Endothelial cell (in vitro differentiated cells): ENCODE measurements around the gene RIC8B. TPM values are rescaled to one million over a fixed set of nuclear protein-coding genes. Genes with fewer than 3 reads are reported as not detected.

Experiments used
- DNase-seq: peaks from one replicate; pipeline ENCODE4 v3.0.0; 2021; ENCODE audit warnings: low spot score
- H3K27ac Mint-ChIP-seq: one replicate; pipeline ENCODE4 v1.8.0; 2021; ENCODE audit warnings: mixed read lengths, inconsistent platforms; ENCODE audit not compliant: unreplicated experiment
- H3K27me3 Mint-ChIP-seq: one replicate; pipeline ENCODE4 v1.8.0; 2021; ENCODE audit warnings: mild to moderate bottlenecking, moderate library complexity, mixed read lengths, inconsistent platforms; ENCODE audit not compliant: unreplicated experiment
- H3K36me3 Mint-ChIP-seq: one replicate; pipeline ENCODE4 v1.8.0; 2021; ENCODE audit warnings: mild to moderate bottlenecking, low read depth, mixed read lengths, inconsistent platforms; ENCODE audit not compliant: unreplicated experiment
- H3K4me1 Mint-ChIP-seq: one replicate; pipeline ENCODE4 v1.8.0; 2021; ENCODE audit warnings: mild to moderate bottlenecking, mixed read lengths, inconsistent platforms; ENCODE audit not compliant: unreplicated experiment
- H3K4me3 Mint-ChIP-seq: one replicate; pipeline ENCODE4 v1.8.0; 2021; ENCODE audit warnings: mild to moderate bottlenecking, mixed read lengths, inconsistent platforms; ENCODE audit not compliant: unreplicated experiment
- H3K9me3 Mint-ChIP-seq: one replicate; pipeline ENCODE4 v1.8.0; 2021; ENCODE audit warnings: mixed read lengths, inconsistent platforms; ENCODE audit not compliant: unreplicated experiment
- CTCF ChIP-seq: fragments of 200-600 bp; sonication (generic); IDR thresholded peaks from one replicate; pipeline ENCODE4 v1.5.0; 2021; ENCODE audit warnings: antibody characterized with exemption; ENCODE audit not compliant: unreplicated experiment
- total RNA-seq: library from RNA; stranded (reverse); fragmentation: NEBNext Ultra II Directional; extraction: Animal tissue kit (Norgen Biotek cat#: 25700); gene quantifications from one replicate; pipeline ENCODE4 v1.2.1, GENCODE V29; 2021; ENCODE audit not compliant: unreplicated experiment

The RIC8B gene
- total RNA-seq, 1 donor from 2014 or later: 14.0 TPM

GRCh38 chr12:106759526-106760183, 14.8 kb upstream of the RIC8B start:
- H3K36me3 Mint-ChIP-seq: no peaks in the 10 kb centered on the region
- no peak for DNase-seq
- H3K4me1 Mint-ChIP-seq: peaks cover 6% of the 10 kb centered on the region
- H3K27ac Mint-ChIP-seq: no peak overlapping the region
- no peaks in the 10 kb centered on the region for H3K27me3 Mint-ChIP-seq
- TF ChIP-seq CTCF: no peak
- no peak overlapping the region for H3K4me3 Mint-ChIP-seq
- no peaks in the 10 kb centered on the region for H3K9me3 Mint-ChIP-seq

- H3K4me3 Mint-ChIP-seq: no peak overlapping the region
- no peaks in the 10 kb centered on the region for H3K27me3 Mint-ChIP-seq
- DNase-seq: no peak
- H3K27ac Mint-ChIP-seq: no peak overlapping the region
- H3K4me1 Mint-ChIP-seq: peaks cover 6% of the 10 kb centered on the region
- no peaks in the 10 kb centered on the region for H3K36me3 Mint-ChIP-seq
- no peaks in the 10 kb centered on the region for H3K9me3 Mint-ChIP-seq
- TF ChIP-seq CTCF: no peak
These were observed 14.3 kb upstream of the RIC8B start for GRCh38 chr12:106760184-106760531.

- no peak for DNase-seq
- no peak for TF ChIP-seq CTCF
- Mint-ChIP-seq H3K9me3 (no peaks in the 10 kb centered on the region), H3K36me3 (no peaks in the 10 kb centered on the region), H3K27me3 (no peaks in the 10 kb centered on the region), H3K4me1 (peaks cover 6% of the 10 kb centered on the region), H3K27ac (no peak overlapping the region), H3K4me3 (no peak overlapping the region)
These were observed 10.3 kb upstream of the RIC8B start for GRCh38 chr12:106764220-106764619.

DNA sequence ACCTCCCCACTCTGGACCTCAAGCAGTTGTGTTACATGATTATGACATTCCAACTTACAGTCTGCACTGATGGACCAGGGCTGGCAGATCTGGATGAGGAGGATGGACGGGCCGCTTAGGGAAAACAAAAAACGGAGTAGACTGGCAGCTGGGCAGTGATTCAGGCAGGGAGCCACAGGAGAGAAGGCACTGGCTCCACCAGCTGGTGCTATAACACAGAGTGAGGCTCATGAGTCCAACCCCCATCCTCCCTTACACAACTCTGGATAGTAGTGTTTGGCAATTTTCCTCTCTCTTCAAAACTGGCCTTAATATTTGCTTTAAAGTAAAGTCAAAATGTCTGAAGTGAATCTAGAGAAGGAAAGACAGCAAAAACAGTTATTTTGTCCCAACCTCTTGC, 9.7 kb upstream of the RIC8B start:
- Mint-ChIP-seq H3K27me3 (no peaks in the 10 kb centered on the region), H3K36me3 (no peaks in the 10 kb centered on the region)

GRCh38 chr12:106766393-106766826, 8.1 kb upstream of the RIC8B start:
- no peak for TF ChIP-seq CTCF
- no peak for DNase-seq
- H3K9me3 Mint-ChIP-seq: no peaks in the 10 kb centered on the region
- no peaks in the 10 kb centered on the region for H3K4me1 Mint-ChIP-seq
- no peaks in the 10 kb centered on the region for H3K27me3 Mint-ChIP-seq
- H3K36me3 Mint-ChIP-seq: no peaks in the 10 kb centered on the region
- H3K4me3 Mint-ChIP-seq: no peak overlapping the region
- H3K27ac Mint-ChIP-seq: no peak overlapping the region

More for the DNA sequence above, 9.7 kb upstream of the RIC8B start:
- H3K9me3 Mint-ChIP-seq: no peaks in the 10 kb centered on the region
- no peak for DNase-seq
- no peak overlapping the region for H3K27ac Mint-ChIP-seq
- TF ChIP-seq CTCF: no peak
- H3K4me1 Mint-ChIP-seq: peaks cover 6% of the 10 kb centered on the region
- no peak overlapping the region for H3K4me3 Mint-ChIP-seq
